T-helper 1 cell treated with Interleukin-12 subunit alpha and Interleukin-12 subunit beta and Interleukin-4 antibody, amounts not matched to agents 30 ng/mL and 1 ng/mL, for 36 hours (primary cell): ENCODE measurements around the gene ENTR1. TPM values are rescaled to one million over a fixed set of nuclear protein-coding genes. Genes with fewer than 3 reads are reported as not detected.
"Not testable (repeated sequence)": the region's sequence is repeated elsewhere in the genome, so short reads cannot be mapped to it uniquely, and the experiment has no call there.

ENCODE experiments used
- intact Hi-C: fragments of 100-400 bp; cut with micrococcal nuclease; formaldehyde crosslinking; loops from one replicate; pipeline ENCODE4 v1.15.1; 2024
- total RNA-seq: library from RNA; stranded (reverse); gene quantifications from 2 replicates; pipeline ENCODE4 v1.2.3, GENCODE V29; 2022

The ENTR1 gene
- total RNA-seq, 1 donor from 2014 or later, result 45.4 TPM

GRCh38 chr9:136438548-136439480, 28.4 kb upstream of the ENTR1 start:
- intact Hi-C loops, result loop anchor here (1.0 to 2.0 kb wide), 4 partner anchors 28 to 76 kb away; partner anchors contain the start of genes DNLZ, ENTR1, PMPCA and SEC16A

GRCh38 chr9:136437839-136438547, 27.6 kb upstream of the ENTR1 start:
- intact Hi-C loops, result loop anchor here (2.0 kb wide), 1 partner anchor 27 kb away; the partner anchor contains the start of genes ENTR1 and PMPCA

- intact Hi-C loops, result no loop called here
Measured at GRCh38 chr9:136437430-136437829, 27.0 kb upstream of the ENTR1 start.

- intact Hi-C loops, result no loop called here
Measured at GRCh38 chr9:136436055-136436634, 25.7 kb upstream of the ENTR1 start.

GRCh38 chr9:136434580-136435169, 24.3 kb upstream of the ENTR1 start:
- intact Hi-C loops, result no loop called here

GRCh38 chr9:136433849-136434579, 23.6 kb upstream of the ENTR1 start:
- intact Hi-C loops, result no loop called here

GRCh38 chr9:136433043-136433715, 22.8 kb upstream of the ENTR1 start:
- intact Hi-C loops, result no loop called here

GRCh38 chr9:136432591-136432990, 22.2 kb upstream of the ENTR1 start:
- intact Hi-C loops, result no loop called here

GRCh38 chr9:136431782-136432350, 21.5 kb upstream of the ENTR1 start:
- intact Hi-C loops, result no loop called here

GRCh38 chr9:136430588-136431234, 20.3 kb upstream of the ENTR1 start:
- intact Hi-C loops, result no loop called here

GRCh38 chr9:136429683-136430491, 19.5 kb upstream of the ENTR1 start:
- intact Hi-C loops, result no loop called here

- intact Hi-C loops, result no loop called here
Measured at GRCh38 chr9:136429075-136429628, 18.7 kb upstream of the ENTR1 start.

- intact Hi-C loops, result no loop called here
Measured at GRCh38 chr9:136426787-136427186, 16.4 kb upstream of the ENTR1 start.

- intact Hi-C loops, result not testable (repeated sequence)
Measured at GRCh38 chr9:136425367-136425766, 15.0 kb upstream of the ENTR1 start.

GRCh38 chr9:136424750-136425362, 14.4 kb upstream of the ENTR1 start:
- intact Hi-C loops, result no loop called here

- intact Hi-C loops, result no loop called here
Measured at GRCh38 chr9:136423432-136424146, 13.2 kb upstream of the ENTR1 start.

GRCh38 chr9:136422876-136423275, 12.5 kb upstream of the ENTR1 start:
- intact Hi-C loops, result no loop called here
